ENCODE measurements around the gene MTMR3. TPM values are rescaled to one million over a fixed set of nuclear protein-coding genes. Genes with fewer than 3 reads are reported as not detected.

Gene MTMR3
- total RNA-seq, 1 donor, result 26.9 TPM

GRCh38 chr22:29892315-29893156, 9.6 kb downstream of the MTMR3 start:
- DNase-seq (ENCODE audit: low read depth), result no peak
- no peak overlapping the region for H3K4me3 ChIP-seq (ENCODE audit: low read depth, low read length)
- no peak for TF ChIP-seq CTCF (IDR thresholded peaks at IDR 0.05; ENCODE audit: insufficient read depth, low read length)

- DNase-seq (ENCODE audit: low read depth), result no peak
- H3K4me3 ChIP-seq (ENCODE audit: low read depth, low read length), result no peak overlapping the region
- TF ChIP-seq CTCF (IDR thresholded peaks at IDR 0.05; ENCODE audit: insufficient read depth, low read length), result no peak
Observed at GRCh38 chr22:29901354-29901753, 18.4 kb downstream of the MTMR3 start.

GRCh38 chr22:29903371-29903770, 20.4 kb downstream of the MTMR3 start:
- H3K4me3 ChIP-seq (ENCODE audit: low read depth, low read length), result no peak overlapping the region
- no peak for TF ChIP-seq CTCF (IDR thresholded peaks at IDR 0.05; ENCODE audit: insufficient read depth, low read length)
- no peak for DNase-seq (ENCODE audit: low read depth)

GRCh38 chr22:29904020-29904419, 21.0 kb downstream of the MTMR3 start:
- no peak for DNase-seq (ENCODE audit: low read depth)
- TF ChIP-seq CTCF (IDR thresholded peaks at IDR 0.05; ENCODE audit: insufficient read depth, low read length), result no peak
- H3K4me3 ChIP-seq (ENCODE audit: low read depth, low read length), result no peak overlapping the region

GRCh38 chr22:29907753-29908515, 25.0 kb downstream of the MTMR3 start:
- DNase-seq (ENCODE audit: low read depth), result peak; percentile 98
- no peak overlapping the region for H3K4me3 ChIP-seq (ENCODE audit: low read depth, low read length)
- no peak for TF ChIP-seq CTCF (IDR thresholded peaks at IDR 0.05; ENCODE audit: insufficient read depth, low read length)

GRCh38 chr22:29912141-29912540, 29.2 kb downstream of the MTMR3 start:
- H3K4me3 ChIP-seq (ENCODE audit: low read depth, low read length), result no peak overlapping the region
- DNase-seq (ENCODE audit: low read depth), result no peak
- TF ChIP-seq CTCF (IDR thresholded peaks at IDR 0.05; ENCODE audit: insufficient read depth, low read length), result no peak
